Measurements from ENCODE around the gene GINS2. TPM values are rescaled to one million over a fixed set of nuclear protein-coding genes. Genes with fewer than 3 reads are reported as not detected.

Gene GINS2
- total and polyA plus RNA-seq, 12 donors, result 0.06 to 7.5 (median 1.5) TPM

DNA sequence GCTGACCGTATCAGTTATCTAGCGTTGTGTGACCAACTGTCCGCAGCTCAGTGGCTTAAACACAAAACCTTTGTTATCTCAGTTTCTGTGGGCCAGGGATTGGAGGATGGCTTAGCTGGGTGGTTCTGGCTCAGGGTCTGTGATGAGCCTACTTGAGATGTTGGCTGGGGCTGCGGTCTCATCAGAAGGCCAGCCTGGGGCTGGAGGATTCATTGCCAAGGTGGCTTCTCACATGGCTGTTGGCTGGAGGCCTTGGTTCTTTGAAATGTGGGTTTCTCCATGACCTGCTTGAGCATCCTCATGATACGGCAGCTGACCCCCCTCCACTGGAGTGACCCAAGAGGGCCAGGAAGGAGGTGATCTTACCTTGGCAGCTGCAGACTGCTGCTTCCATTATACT is 58.9 kb downstream of the GINS2 start:
- no peak overlapping the region for H3K4me3 ChIP-seq
- no peaks in the 10 kb centered on the region for H3K9me3 ChIP-seq (replicated peaks in 1 of 3)
- WGBS, 4 donors, result 96 to 98% (median 96%) methylated on average over 5 of the region's 5 CpGs
- peaks cover 12 to 57% of the 10 kb centered on the region in 2 donors for H3K4me1 ChIP-seq (replicated peaks in 1 of 2)
- intact Hi-C loops (cut with DNase I), result no loop called here
- no peak for DNase-seq
- peak overlapping the region in 2 of 5 donors; percentile 21 to 74 for H3K27ac ChIP-seq
- TF ChIP-seq POLR2A (IDR thresholded peaks at IDR 0.05) (no peak), CTCF (IDR thresholded peaks at IDR 0.05) (no peak)
- no peaks in the 10 kb centered on the region for H3K36me3 ChIP-seq (replicated peaks in 1 of 2)
- no peaks in the 10 kb centered on the region for H3K27me3 ChIP-seq

DNA sequence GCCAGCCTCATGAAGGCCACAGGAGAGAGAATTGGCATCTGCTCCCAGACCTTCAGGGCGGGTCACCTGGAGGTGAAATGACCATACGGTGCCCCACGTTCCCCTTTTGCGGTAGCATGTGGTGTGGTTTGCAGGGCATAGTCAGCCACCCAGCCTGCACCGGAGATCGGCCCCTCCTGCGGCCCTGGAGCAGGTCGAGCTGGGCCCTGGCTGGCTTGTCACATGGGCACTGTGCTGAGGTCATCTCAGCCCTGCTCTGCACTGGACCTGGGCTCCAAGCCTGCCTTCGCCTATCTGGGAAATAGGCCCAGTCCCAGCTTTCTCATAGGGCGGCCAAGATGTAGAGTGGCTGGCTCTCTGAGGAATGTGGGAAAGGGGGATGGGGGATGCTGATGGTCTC is 59.4 kb downstream of the GINS2 start:
- no peaks in the 10 kb centered on the region for H3K36me3 ChIP-seq (replicated peaks in 1 of 2)
- peak overlapping the region in 3 of 5 donors; percentile 21 to 74 (median 32) for H3K27ac ChIP-seq
- H3K9me3 ChIP-seq (replicated peaks in 1 of 3), result no peaks in the 10 kb centered on the region
- H3K4me3 ChIP-seq, result no peak overlapping the region
- H3K27me3 ChIP-seq, result no peaks in the 10 kb centered on the region
- TF ChIP-seq CTCF (IDR thresholded peaks at IDR 0.05) (no peak), POLR2A (IDR thresholded peaks at IDR 0.05) (no peak)
- 60 to 100% (median 79%) methylated on average over 2 to 10 of the region's 10 CpGs for WGBS, 4 donors
- H3K4me1 ChIP-seq (replicated peaks in 1 of 2), result peaks cover 12 to 52% of the 10 kb centered on the region in 2 donors
- intact Hi-C loops (cut with DNase I), result no loop called here
- peak in 5 of 7 donors; percentile 68 to 84 (median 72) for DNase-seq

- Histone ChIP-seq H3K27me3 (no peaks in the 10 kb centered on the region), H3K36me3 (replicated peaks in 1 of 2) (no peaks in the 10 kb centered on the region), H3K4me1 (replicated peaks in 1 of 2) (peaks cover 12 to 50% of the 10 kb centered on the region in 2 donors), H3K27ac (peak overlapping the region in 3 of 5 donors; percentile 21 to 74 (median 32)), H3K9me3 (replicated peaks in 1 of 3) (no peaks in the 10 kb centered on the region), H3K4me3 (no peak overlapping the region)
- TF ChIP-seq CTCF (IDR thresholded peaks at IDR 0.05) (no peak), POLR2A (IDR thresholded peaks at IDR 0.05) (no peak)
- no peak for DNase-seq
- WGBS, 4 donors, result 93 to 98% (median 94%) methylated on average over 9 to 14 of the region's 14 CpGs
- intact Hi-C loops (cut with DNase I), result no loop called here
Measured at GRCh38 chr16:85628645-85629044, 60.1 kb downstream of the GINS2 start.

DNA sequence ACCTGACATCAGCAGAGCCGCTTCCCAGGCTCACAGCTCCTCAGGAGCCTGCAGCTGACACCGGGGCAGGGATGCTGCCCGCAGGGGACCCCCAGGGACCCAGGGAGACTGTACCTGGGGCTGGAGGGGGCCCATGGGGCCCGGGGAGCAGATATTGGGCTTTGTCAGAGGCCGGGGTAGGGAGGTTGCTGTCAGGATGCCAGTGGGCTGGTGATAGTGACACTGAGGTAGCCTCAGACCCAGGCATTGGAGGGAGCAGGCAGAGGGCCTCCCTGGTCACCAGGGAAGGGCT is 60.5 kb downstream of the GINS2 start:
- H3K36me3 ChIP-seq (replicated peaks in 1 of 2), result no peaks in the 10 kb centered on the region
- no peak overlapping the region for H3K4me3 ChIP-seq
- DNase-seq, result no peak
- H3K27me3 ChIP-seq, result no peaks in the 10 kb centered on the region
- intact Hi-C loops (cut with DNase I), result no loop called here
- WGBS, 4 donors, result 81 to 100% (median 97%) methylated on average over 1 to 5 of the region's 5 CpGs
- H3K9me3 ChIP-seq (replicated peaks in 1 of 3), result no peaks in the 10 kb centered on the region
- TF ChIP-seq CTCF (IDR thresholded peaks at IDR 0.05), result no peak
- TF ChIP-seq POLR2A (IDR thresholded peaks at IDR 0.05), result no peak
- H3K4me1 ChIP-seq (replicated peaks in 1 of 2), result peaks cover 12 to 50% of the 10 kb centered on the region in 2 donors
- peak overlapping the region in 2 of 5 donors; percentile 55 to 74 for H3K27ac ChIP-seq

All from adrenal gland (tissue), 12 donors.